Right kidney (tissue), 1 donor: ENCODE results near the gene PCBP3.
"Not testable (repeated sequence)": the region's sequence is repeated elsewhere in the genome, so short reads cannot be mapped to it uniquely, and the experiment has no call there.

Experiments used
- DNase-seq: peaks from one replicate; pipeline ENCODE4 v3.0.0-alpha.2; 2016

The PCBP3 gene

GRCh38 chr21:45828580-45829570 lies 185.3 kb downstream of the PCBP3 start:
- DNase-seq = no peak

GRCh38 chr21:45829668-45830067 lies 186.1 kb downstream of the PCBP3 start:
- DNase-seq = no peak

GRCh38 chr21:45830221-45830640 lies 186.7 kb downstream of the PCBP3 start:
- DNase-seq = no peak

GRCh38 chr21:45830720-45831366 lies 187.3 kb downstream of the PCBP3 start:
- no peak for DNase-seq

GRCh38 chr21:45831991-45832740 lies 188.6 kb downstream of the PCBP3 start:
- no peak for DNase-seq

- DNase-seq = not testable (repeated sequence)
Measured at GRCh38 chr21:45832741-45833235, 189.3 kb downstream of the PCBP3 start.

- no peak for DNase-seq
Measured at GRCh38 chr21:45833414-45833813, 189.9 kb downstream of the PCBP3 start.

GRCh38 chr21:45834026-45834715 lies 190.6 kb downstream of the PCBP3 start:
- no peak for DNase-seq

- no peak for DNase-seq
Measured at GRCh38 chr21:45834821-45835293, 191.3 kb downstream of the PCBP3 start.

GRCh38 chr21:45835301-45836267 lies 192.1 kb downstream of the PCBP3 start:
- DNase-seq = no peak

- DNase-seq = no peak
Measured at GRCh38 chr21:45836268-45836655, 192.7 kb downstream of the PCBP3 start.

- no peak for DNase-seq
Measured at GRCh38 chr21:45836694-45837670, 193.5 kb downstream of the PCBP3 start.

GRCh38 chr21:45837936-45838335 lies 194.4 kb downstream of the PCBP3 start:
- no peak for DNase-seq

GRCh38 chr21:45838634-45839033 lies 195.1 kb downstream of the PCBP3 start:
- no peak for DNase-seq

GRCh38 chr21:45839274-45839673 lies 195.7 kb downstream of the PCBP3 start:
- no peak for DNase-seq

- no peak for DNase-seq
Measured at GRCh38 chr21:45841033-45841432, 197.5 kb downstream of the PCBP3 start.

GRCh38 chr21:45843426-45843825 lies 199.9 kb downstream of the PCBP3 start:
- no peak for DNase-seq

- DNase-seq = no peak
Measured at GRCh38 chr21:45844181-45844580, 200.7 kb downstream of the PCBP3 start.

- no peak for DNase-seq
Measured at GRCh38 chr21:45845063-45845769, 201.7 kb downstream of the PCBP3 start.
